Astrocyte (in vitro differentiated cells and primary cell): ENCODE measurements around the gene GJD3. TPM values are rescaled to one million over a fixed set of nuclear protein-coding genes. Genes with fewer than 3 reads are reported as not detected.

Source experiments
- DNase-seq: peaks from one replicate; pipeline ENCODE4 v3.0.0-alpha.2; 2010; ENCODE audit warnings: low read depth
- FAIRE-seq: peaks from 2 replicates; lab custom pipeline; 2011; peaks lifted over from hg19 to GRCh38; lab: Jason Lieb, UNC
- H2AFZ ChIP-seq: 2 replicates; pipeline ENCODE4 v1.6.0; 2012; ENCODE audit warnings: low read depth, low read length, inconsistent platforms
- H3K27ac ChIP-seq: 2 replicates; pipeline ENCODE4 v1.5.1; 2011; ENCODE audit warnings: low read depth, low read length, inconsistent platforms
- H3K27me3 ChIP-seq: 2 replicates; pipeline ENCODE4 v1.6.0; 2011; ENCODE audit warnings: low read length, inconsistent platforms; ENCODE audit not compliant: insufficient read depth
- H3K36me3 ChIP-seq: 2 replicates; pipeline ENCODE4 v1.5.1; 2011; ENCODE audit warnings: low read length, inconsistent platforms; ENCODE audit not compliant: insufficient read depth
- H3K4me1 ChIP-seq: 2 replicates; pipeline ENCODE4 v1.5.1; 2011; ENCODE audit warnings: low read length, inconsistent platforms; ENCODE audit not compliant: insufficient read depth
- H3K4me2 ChIP-seq: 2 replicates; pipeline ENCODE4 v1.6.0; 2012; ENCODE audit warnings: low read length, inconsistent platforms
- H3K4me3 ChIP-seq: 2 replicates; pipeline ENCODE4 v1.5.1; 2011; ENCODE audit warnings: low read depth, mild to moderate bottlenecking, low read length, inconsistent platforms; ENCODE audit not compliant: insufficient read depth
- H3K79me2 ChIP-seq: 2 replicates; pipeline ENCODE4 v1.6.0; 2012; ENCODE audit warnings: mild to moderate bottlenecking, low read length, inconsistent platforms; ENCODE audit not compliant: insufficient read depth
- H3K9ac ChIP-seq: 2 replicates; pipeline ENCODE4 v1.6.0; 2012; ENCODE audit warnings: mild to moderate bottlenecking, low read length, inconsistent platforms
- H3K9me3 ChIP-seq: 2 replicates; pipeline ENCODE4 v1.5.1; 2012; ENCODE audit warnings: low read depth, mild to moderate bottlenecking, low read length, inconsistent platforms; ENCODE audit not compliant: insufficient read depth
- H4K20me1 ChIP-seq: 2 replicates; pipeline ENCODE4 v1.6.0; 2012; ENCODE audit warnings: low read length, inconsistent platforms; ENCODE audit not compliant: insufficient read depth
- H3K27ac Mint-ChIP-seq: one replicate; pipeline ENCODE4 v1.8.0; 2021; ENCODE audit warnings: mild to moderate bottlenecking, mixed read lengths; ENCODE audit not compliant: unreplicated experiment
- H3K27me3 Mint-ChIP-seq: one replicate; pipeline ENCODE4 v1.8.0; 2021; ENCODE audit warnings: low read depth, mixed read lengths; ENCODE audit not compliant: unreplicated experiment
- H3K36me3 Mint-ChIP-seq: one replicate; pipeline ENCODE4 v1.8.0; 2021; ENCODE audit warnings: low read depth, mixed read lengths; ENCODE audit not compliant: unreplicated experiment
- H3K4me1 Mint-ChIP-seq: one replicate; pipeline ENCODE4 v1.8.0; 2021; ENCODE audit warnings: low read depth, mixed read lengths; ENCODE audit not compliant: unreplicated experiment
- H3K4me3 Mint-ChIP-seq: one replicate; pipeline ENCODE4 v1.8.0; 2021; ENCODE audit warnings: mild to moderate bottlenecking, moderate library complexity, mixed read lengths; ENCODE audit not compliant: unreplicated experiment
- H3K9me3 Mint-ChIP-seq: one replicate; pipeline ENCODE4 v1.8.0; 2021; ENCODE audit warnings: mild to moderate bottlenecking, mixed read lengths; ENCODE audit not compliant: unreplicated experiment
- CTCF ChIP-seq: IDR thresholded peaks from 2 replicates; pipeline ENCODE4 v1.5.1; 2011; ENCODE audit warnings: low read depth, mild to moderate bottlenecking, inconsistent platforms, low read length, moderate library complexity; ENCODE audit not compliant: insufficient read depth
- EZH2 ChIP-seq: IDR thresholded peaks from 2 replicates; pipeline ENCODE4 v1.6.1; 2012; ENCODE audit warnings: mild to moderate bottlenecking, low read length, inconsistent platforms; ENCODE audit not compliant: insufficient read depth
- total RNA-seq: library from RNA; stranded (reverse); gene quantifications from 2 replicates; pipeline ENCODE4 v1.2.1, GENCODE V29; 2021

The GJD3 gene
- total RNA-seq, 1 donor from 2014 or later, result 0.43 TPM

- no peaks in the 10 kb centered on the region for H3K27me3 ChIP-seq
- no peak overlapping the region for H3K4me2 ChIP-seq
- Mint-ChIP-seq H3K9me3 (no peaks in the 10 kb centered on the region), H3K4me3 (peak overlapping the region; percentile 24), H3K27ac (peak overlapping the region; percentile 27), H3K4me1 (peaks cover 38% of the 10 kb centered on the region), H3K27me3 (no peaks in the 10 kb centered on the region), H3K36me3 (peaks cover 15% of the 10 kb centered on the region)
- H2AFZ ChIP-seq, result no peak overlapping the region
- H3K9me3 ChIP-seq, result no peaks in the 10 kb centered on the region
- no peak for FAIRE-seq
- peaks cover 39% of the 10 kb centered on the region for H3K79me2 ChIP-seq
- H3K27ac ChIP-seq, result no peak overlapping the region
- peaks cover 73% of the 10 kb centered on the region for H4K20me1 ChIP-seq
- no peak overlapping the region for H3K9ac ChIP-seq
- DNase-seq, result no peak
- peaks cover 25% of the 10 kb centered on the region for H3K36me3 ChIP-seq
- TF ChIP-seq CTCF, result no peak
- TF ChIP-seq EZH2, result no peak
- peaks cover 34% of the 10 kb centered on the region for H3K4me1 ChIP-seq
- no peak overlapping the region for H3K4me3 ChIP-seq
Measured at GRCh38 chr17:40352237-40352778, 12.2 kb downstream of the GJD3 start.

GRCh38 chr17:40351359-40352236 lies 12.9 kb downstream of the GJD3 start:
- H3K27ac Mint-ChIP-seq, result no peak overlapping the region
- Histone ChIP-seq H3K4me1 (peaks cover 41% of the 10 kb centered on the region), H4K20me1 (peaks cover 80% of the 10 kb centered on the region)

More at GRCh38 chr17:40351359-40352236, 12.9 kb downstream of the GJD3 start:
- FAIRE-seq (no peak), DNase-seq (no peak)
- peak overlapping the region; percentile 45 for H3K4me3 Mint-ChIP-seq
- H3K4me1 Mint-ChIP-seq, result peaks cover 45% of the 10 kb centered on the region
- TF ChIP-seq CTCF, result no peak
- no peak for TF ChIP-seq EZH2
- Histone ChIP-seq H3K79me2 (peaks cover 46% of the 10 kb centered on the region), H3K9me3 (no peaks in the 10 kb centered on the region), H3K4me2 (no peak overlapping the region), H3K9ac (no peak overlapping the region), H3K4me3 (no peak overlapping the region), H3K27ac (no peak overlapping the region), H3K27me3 (no peaks in the 10 kb centered on the region), H2AFZ (no peak overlapping the region), H3K36me3 (peaks cover 25% of the 10 kb centered on the region)
- H3K27me3 Mint-ChIP-seq, result no peaks in the 10 kb centered on the region
- H3K9me3 Mint-ChIP-seq, result no peaks in the 10 kb centered on the region
- peaks cover 15% of the 10 kb centered on the region for H3K36me3 Mint-ChIP-seq
